Ascending aorta (tissue), 2 donors: ENCODE results near the gene MARK2. TPM values are rescaled to one million over a fixed set of nuclear protein-coding genes. Genes with fewer than 3 reads are reported as not detected.
"Not testable (repeated sequence)": the region's sequence is repeated elsewhere in the genome, so short reads cannot be mapped to it uniquely, and the experiment has no call there.

ENCODE experiments used
- DNase-seq, 2 donors: peaks; one replicate each; pipeline ENCODE4 v3.0.0-alpha.2; 2019; ENCODE audit warnings: low spot score in 2 of 2
- H3K27ac ChIP-seq, 2 donors: fragments of 200-600 bp; sonication (generic); one replicate each; pipeline ENCODE4 v1.5.1; 2016 to 2017; ENCODE audit warnings: mild to moderate bottlenecking in 1 of 2
- H3K27me3 ChIP-seq: fragments of 200-600 bp; sonication (generic); one replicate; pipeline ENCODE4 v1.5.1; 2017
- H3K36me3 ChIP-seq, 2 donors: fragments of 200-600 bp; sonication (generic); one replicate each; pipeline ENCODE4 v1.5.1; 2016
- H3K4me1 ChIP-seq, 2 donors: fragments of 200-600 bp; sonication (generic); one replicate each; pipeline ENCODE4 v1.5.1; 2016 to 2017; ENCODE audit warnings: mild to moderate bottlenecking in 1 of 2
- H3K4me3 ChIP-seq, 2 donors: fragments of 200-600 bp; sonication (generic); one replicate each; pipeline ENCODE4 v1.5.1; 2016 to 2017; ENCODE audit warnings: mild to moderate bottlenecking in 1 of 2
- H3K9me3 ChIP-seq, 2 donors: fragments of 200-600 bp; sonication (generic); one replicate each; pipeline ENCODE4 v1.5.1; 2016
- CTCF ChIP-seq, 3 experiments: fragments of 200-600 bp in 2 of 3; fragments of 450-650 bp in 1 of 3; sonication (generic) in 2 of 3; IDR thresholded peaks; one replicate each; pipeline ENCODE4 v1.5.1; 2016 to 2019; ENCODE audit warnings: antibody characterized with exemption in 3 of 3, mild to moderate bottlenecking in 1 of 3, moderate library complexity in 1 of 3
- intact Hi-C: fragments of 100-400 bp; cut with DNase I; formaldehyde crosslinking; loops from one replicate; pipeline ENCODE4 v1.15.1; 2023
- total RNA-seq: library from RNA; depleted of rRNA; stranded (reverse); fragments of >200 nt; gene quantifications from one replicate; pipeline ENCODE4 v1.1.0, GENCODE V29; 2016

Gene MARK2
- total RNA-seq, 1 donor from 2014 or later: 45.7 TPM

GRCh38 chr11:63858628-63859550, 20.0 kb downstream of the MARK2 start:
- Histone ChIP-seq H3K27me3 (no peaks in the 10 kb centered on the region), H3K9me3 (no peaks in the 10 kb centered on the region), H3K27ac (no peak overlapping the region), H3K36me3 (peaks cover 0 to 6% of the 10 kb centered on the region in 2 donors), H3K4me1 (no peaks in the 10 kb centered on the region), H3K4me3 (no peak overlapping the region)
- intact Hi-C loops: no loop called here
- TF ChIP-seq CTCF (IDR thresholded peaks at IDR 0.05): no peak
- peak in 1 of 2 donors; percentile 27 for DNase-seq

- DNase-seq: no peak
- Histone ChIP-seq H3K4me3 (no peak overlapping the region), H3K27me3 (no peaks in the 10 kb centered on the region), H3K36me3 (peaks cover 0 to 11% of the 10 kb centered on the region in 2 donors), H3K27ac (no peak overlapping the region), H3K4me1 (peaks cover 0 to 7% of the 10 kb centered on the region in 2 donors), H3K9me3 (no peaks in the 10 kb centered on the region)
- intact Hi-C loops: no loop called here
- TF ChIP-seq CTCF (IDR thresholded peaks at IDR 0.05): no peak
Observed at GRCh38 chr11:63862923-63863322, 24.0 kb downstream of the MARK2 start.

- H3K27me3 ChIP-seq, intact Hi-C loops, DNase-seq, H3K4me1 ChIP-seq, H3K9me3 ChIP-seq, H3K27ac ChIP-seq, H3K4me3 ChIP-seq: not testable (repeated sequence)
- H3K36me3 ChIP-seq: peaks cover 0 to 11% of the 10 kb centered on the region in 2 donors
Observed at GRCh38 chr11:63863620-63864019, 24.7 kb downstream of the MARK2 start.

- Histone ChIP-seq H3K27ac (no peak overlapping the region), H3K4me1 (peaks cover 7 to 31% of the 10 kb centered on the region in 2 donors), H3K9me3 (no peaks in the 10 kb centered on the region), H3K4me3 (no peak overlapping the region), H3K27me3 (no peaks in the 10 kb centered on the region), H3K36me3 (peaks cover 0 to 6% of the 10 kb centered on the region in 2 donors)
- intact Hi-C loops: no loop called here
- no peak for TF ChIP-seq CTCF (IDR thresholded peaks at IDR 0.05)
- no peak for DNase-seq
Observed at GRCh38 chr11:63866211-63866610, 27.3 kb downstream of the MARK2 start.

- no peaks in the 10 kb centered on the region for H3K9me3 ChIP-seq
- no peak for DNase-seq
- H3K27me3 ChIP-seq: no peaks in the 10 kb centered on the region
- TF ChIP-seq CTCF (IDR thresholded peaks at IDR 0.05): no peak
- H3K4me1 ChIP-seq: peaks cover 8 to 40% of the 10 kb centered on the region in 2 donors
- intact Hi-C loops: no loop called here
- H3K27ac ChIP-seq: no peak overlapping the region
- H3K36me3 ChIP-seq: peaks cover 0 to 6% of the 10 kb centered on the region in 2 donors
- H3K4me3 ChIP-seq: no peak overlapping the region
Observed at GRCh38 chr11:63867511-63867910, 28.6 kb downstream of the MARK2 start.

GRCh38 chr11:63868399-63869064, 29.6 kb downstream of the MARK2 start:
- Histone ChIP-seq H3K4me1 (peaks cover 14 to 50% of the 10 kb centered on the region in 2 donors), H3K9me3 (no peaks in the 10 kb centered on the region), H3K36me3 (peaks cover 0 to 6% of the 10 kb centered on the region in 2 donors), H3K27me3 (no peaks in the 10 kb centered on the region), H3K27ac (peak overlapping the region; percentile 33 to 63), H3K4me3 (no peak overlapping the region)
- intact Hi-C loops: no loop called here
- TF ChIP-seq CTCF (IDR thresholded peaks at IDR 0.05): no peak
- no peak for DNase-seq
